HL-60 (cell line): ENCODE results near the gene IRS2.

Experiments used
- POLR2AphosphoS5 ChIP-seq: IDR thresholded peaks from 2 replicates; pipeline ENCODE4 v1.6.1; 2012; ENCODE audit warnings: low read depth
- TF ChIP-seq, protein P1 (sequence below): IDR thresholded peaks from 2 replicates; pipeline ENCODE4 v1.6.1; 2012; ENCODE audit warnings: low read depth; ENCODE audit not compliant: insufficient replicate concordance

DNA sequence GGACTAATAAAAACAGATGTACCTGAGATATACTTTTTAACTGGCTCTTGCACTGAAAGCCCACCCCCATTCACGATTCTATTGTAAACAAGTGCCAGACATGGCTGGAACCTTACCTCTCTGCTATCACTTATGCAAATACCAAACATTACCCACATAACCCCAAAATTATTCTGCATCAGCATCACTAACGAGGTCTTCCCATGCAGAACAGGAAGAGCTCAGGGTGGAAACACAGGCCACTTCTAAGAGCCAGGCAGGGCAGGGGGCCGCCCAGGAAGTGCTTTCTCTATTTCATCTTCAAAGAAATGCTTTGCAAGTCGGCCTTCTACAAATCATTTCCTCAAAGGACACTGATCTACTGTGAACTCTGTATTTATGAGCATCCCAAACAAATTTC is 7.3 kb downstream of the IRS2 start:
- TF ChIP-seq POLR2AphosphoS5 = no peak
- TF ChIP-seq, protein P1, sequence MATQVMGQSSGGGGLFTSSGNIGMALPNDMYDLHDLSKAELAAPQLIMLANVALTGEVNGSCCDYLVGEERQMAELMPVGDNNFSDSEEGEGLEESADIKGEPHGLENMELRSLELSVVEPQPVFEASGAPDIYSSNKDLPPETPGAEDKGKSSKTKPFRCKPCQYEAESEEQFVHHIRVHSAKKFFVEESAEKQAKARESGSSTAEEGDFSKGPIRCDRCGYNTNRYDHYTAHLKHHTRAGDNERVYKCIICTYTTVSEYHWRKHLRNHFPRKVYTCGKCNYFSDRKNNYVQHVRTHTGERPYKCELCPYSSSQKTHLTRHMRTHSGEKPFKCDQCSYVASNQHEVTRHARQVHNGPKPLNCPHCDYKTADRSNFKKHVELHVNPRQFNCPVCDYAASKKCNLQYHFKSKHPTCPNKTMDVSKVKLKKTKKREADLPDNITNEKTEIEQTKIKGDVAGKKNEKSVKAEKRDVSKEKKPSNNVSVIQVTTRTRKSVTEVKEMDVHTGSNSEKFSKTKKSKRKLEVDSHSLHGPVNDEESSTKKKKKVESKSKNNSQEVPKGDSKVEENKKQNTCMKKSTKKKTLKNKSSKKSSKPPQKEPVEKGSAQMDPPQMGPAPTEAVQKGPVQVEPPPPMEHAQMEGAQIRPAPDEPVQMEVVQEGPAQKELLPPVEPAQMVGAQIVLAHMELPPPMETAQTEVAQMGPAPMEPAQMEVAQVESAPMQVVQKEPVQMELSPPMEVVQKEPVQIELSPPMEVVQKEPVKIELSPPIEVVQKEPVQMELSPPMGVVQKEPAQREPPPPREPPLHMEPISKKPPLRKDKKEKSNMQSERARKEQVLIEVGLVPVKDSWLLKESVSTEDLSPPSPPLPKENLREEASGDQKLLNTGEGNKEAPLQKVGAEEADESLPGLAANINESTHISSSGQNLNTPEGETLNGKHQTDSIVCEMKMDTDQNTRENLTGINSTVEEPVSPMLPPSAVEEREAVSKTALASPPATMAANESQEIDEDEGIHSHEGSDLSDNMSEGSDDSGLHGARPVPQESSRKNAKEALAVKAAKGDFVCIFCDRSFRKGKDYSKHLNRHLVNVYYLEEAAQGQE = no peak
